Stimulated activated CD4-positive, alpha-beta T cell treated with anti-CD3 and anti-CD28 coated beads, Interleukin-1b, Interleukin-23, amount 100 ng/mL, for 48 hours (primary cell): ENCODE results near the gene SRPX.

Source experiments
- DNase-seq: peaks from one replicate; pipeline ENCODE4 v3.0.0-alpha.2; 2020

The SRPX gene

GRCh38 chrX:38127961-38128360 lies 92.7 kb downstream of the SRPX start:
- DNase-seq: no peak

DNA sequence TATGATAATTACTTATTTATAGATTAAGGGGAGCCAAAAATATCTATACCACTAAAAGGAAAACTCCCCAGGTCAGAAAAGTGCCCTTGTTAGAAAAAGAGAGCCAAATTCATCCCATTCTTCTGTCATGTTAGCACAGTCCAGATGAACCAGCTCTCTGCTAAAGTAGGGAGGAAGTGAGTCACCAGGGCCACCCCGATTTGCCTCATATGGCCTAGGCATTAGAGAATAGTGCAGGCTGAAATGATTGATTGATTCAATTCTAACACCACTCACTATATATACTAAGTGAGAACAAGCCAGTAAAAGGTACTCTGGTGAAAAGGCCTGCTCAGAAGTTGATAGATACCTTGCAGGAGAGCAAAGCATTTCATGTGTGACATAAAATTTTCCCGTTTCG lies 94.5 kb downstream of the SRPX start:
- no peak for DNase-seq

GRCh38 chrX:38124000-38124399 lies 96.7 kb downstream of the SRPX start:
- DNase-seq: no peak

DNA sequence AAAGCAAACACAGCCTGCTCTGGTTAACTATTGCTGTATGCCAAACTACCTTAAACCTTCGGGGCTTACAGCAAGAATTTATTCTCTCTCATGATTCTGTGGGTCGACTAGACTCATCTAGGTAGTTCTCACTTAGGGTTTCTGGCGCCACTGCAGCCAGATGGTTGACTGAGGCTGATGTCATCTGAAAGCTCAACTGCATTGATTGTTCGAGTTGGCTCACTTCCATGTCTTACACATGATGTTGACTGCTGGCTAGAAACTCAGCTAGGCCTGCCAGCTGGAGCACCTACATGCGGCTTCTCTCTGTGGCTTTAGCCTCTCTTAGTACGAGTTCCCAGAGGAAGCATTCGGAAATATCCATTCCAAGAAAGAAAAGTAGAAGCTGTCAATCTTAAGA lies 103.2 kb downstream of the SRPX start:
- DNase-seq: no peak

GRCh38 chrX:38116706-38117105 lies 104.0 kb downstream of the SRPX start:
- no peak for DNase-seq

GRCh38 chrX:38112566-38112965 lies 108.1 kb downstream of the SRPX start:
- no peak for DNase-seq

- no peak for DNase-seq
Observed at GRCh38 chrX:38111196-38111595, 109.5 kb downstream of the SRPX start.

DNA sequence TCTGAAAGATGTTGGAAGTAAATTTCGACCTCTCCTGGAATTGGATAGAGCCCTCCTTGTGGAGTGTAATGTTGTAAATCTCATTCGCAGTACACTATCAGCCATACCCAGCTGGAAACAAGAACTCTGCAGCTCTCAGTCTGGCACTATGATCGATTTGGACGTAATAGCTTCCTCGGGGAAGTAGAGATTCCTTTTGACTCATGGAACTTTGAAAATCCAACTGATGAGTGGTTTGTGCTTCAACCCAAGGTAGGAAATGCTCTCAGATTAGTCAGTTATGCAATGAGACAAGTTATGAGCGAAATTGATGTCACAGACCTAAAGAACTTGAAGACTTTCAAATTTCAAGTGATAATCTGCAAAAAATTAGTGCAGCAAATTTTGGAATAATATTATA lies 110.4 kb downstream of the SRPX start:
- no peak for DNase-seq

GRCh38 chrX:38109042-38109898 lies 111.4 kb downstream of the SRPX start:
- no peak for DNase-seq

DNA sequence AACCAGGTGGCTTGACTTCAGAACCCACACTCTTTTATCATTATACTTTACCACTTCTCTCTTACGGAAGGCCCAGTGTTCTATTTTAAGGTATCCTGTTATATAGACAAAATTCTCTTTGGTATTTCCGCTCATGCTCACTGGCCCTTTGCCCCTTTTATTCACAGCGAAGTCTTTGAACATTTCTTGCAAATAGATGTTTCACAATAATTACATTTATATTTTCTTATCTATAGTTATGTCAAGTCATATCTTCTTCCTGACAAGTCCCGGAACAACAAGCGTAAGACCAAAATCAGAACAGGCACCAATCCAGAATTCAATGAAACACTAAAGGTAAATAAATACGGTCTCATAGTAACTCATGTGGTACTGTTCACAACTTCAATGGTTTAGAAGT lies 112.3 kb downstream of the SRPX start:
- no peak for DNase-seq

DNA sequence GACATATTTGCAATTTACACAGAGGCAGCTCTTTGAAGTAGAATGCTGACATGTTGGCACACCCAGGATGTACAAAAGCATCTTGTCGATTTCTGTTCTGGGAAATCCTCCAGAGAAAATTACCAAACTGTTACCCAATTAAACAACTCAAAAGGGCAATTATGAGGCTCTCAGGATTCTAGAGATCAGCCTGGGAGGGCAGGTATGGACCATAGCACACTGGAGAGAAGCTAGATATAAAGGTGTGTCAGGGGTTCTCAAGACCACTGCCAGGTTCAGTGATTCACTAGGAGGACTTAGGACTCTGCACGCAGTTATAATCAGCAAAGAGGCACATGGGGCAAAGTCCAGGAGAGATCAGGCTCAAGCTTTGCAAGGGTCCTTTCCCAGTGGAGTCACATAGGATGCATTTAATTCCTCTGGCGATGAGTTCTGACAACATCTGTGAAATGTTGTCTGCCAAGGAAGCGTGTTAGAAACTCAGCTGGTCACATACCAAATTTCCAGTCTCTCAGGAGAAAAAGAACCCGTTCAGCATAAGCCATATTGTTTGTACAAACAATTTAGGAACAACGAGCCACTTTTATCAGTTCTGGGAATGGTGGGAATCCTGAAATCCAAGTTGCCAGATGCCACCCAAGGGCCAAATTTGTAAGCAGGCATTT lies 113.5 kb downstream of the SRPX start:
- no peak for DNase-seq

DNA sequence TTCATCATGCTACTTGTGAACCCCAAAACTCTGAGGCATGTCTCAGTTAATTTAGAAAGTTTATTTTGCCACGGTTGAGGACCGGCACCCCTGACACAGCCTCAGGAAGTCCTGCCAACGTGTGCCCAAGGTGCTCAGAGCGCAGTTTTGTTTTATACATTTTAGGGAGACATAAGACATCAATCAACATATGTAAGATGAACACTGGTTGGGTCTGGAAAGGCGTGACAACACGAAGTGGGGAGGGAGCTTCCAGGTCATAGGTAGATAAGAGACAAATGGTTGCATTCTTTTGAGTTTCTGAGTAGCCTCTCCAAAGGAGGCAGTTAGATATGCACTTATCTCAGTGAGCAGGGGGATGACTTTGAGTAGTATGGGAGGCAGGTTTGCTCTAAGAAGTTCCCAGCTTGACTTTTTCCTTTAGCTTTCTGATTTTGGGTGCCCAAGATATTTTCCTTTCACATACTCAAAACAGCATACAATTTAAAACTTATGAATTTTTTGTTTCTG lies 115.4 kb downstream of the SRPX start:
- DNase-seq: no peak

- DNase-seq: no peak
Observed at GRCh38 chrX:38103857-38104812, 116.5 kb downstream of the SRPX start.

GRCh38 chrX:38102875-38103274 lies 117.8 kb downstream of the SRPX start:
- no peak for DNase-seq

GRCh38 chrX:38102240-38102639 lies 118.4 kb downstream of the SRPX start:
- DNase-seq: no peak

GRCh38 chrX:38099688-38100087 lies 121.0 kb downstream of the SRPX start:
- DNase-seq: no peak
